ENCODE measurements around the gene RNLS. TPM values are rescaled to one million over a fixed set of nuclear protein-coding genes. Genes with fewer than 3 reads are reported as not detected.
A peak's percentile ranks its signal among the peaks of the same experiment; 100 is the strongest.

RNLS gene
- total and polyA plus RNA-seq, 2 of the 4 experiments (the other 2 are of a cell fraction), result 4.5 to 7.0 TPM

DNA sequence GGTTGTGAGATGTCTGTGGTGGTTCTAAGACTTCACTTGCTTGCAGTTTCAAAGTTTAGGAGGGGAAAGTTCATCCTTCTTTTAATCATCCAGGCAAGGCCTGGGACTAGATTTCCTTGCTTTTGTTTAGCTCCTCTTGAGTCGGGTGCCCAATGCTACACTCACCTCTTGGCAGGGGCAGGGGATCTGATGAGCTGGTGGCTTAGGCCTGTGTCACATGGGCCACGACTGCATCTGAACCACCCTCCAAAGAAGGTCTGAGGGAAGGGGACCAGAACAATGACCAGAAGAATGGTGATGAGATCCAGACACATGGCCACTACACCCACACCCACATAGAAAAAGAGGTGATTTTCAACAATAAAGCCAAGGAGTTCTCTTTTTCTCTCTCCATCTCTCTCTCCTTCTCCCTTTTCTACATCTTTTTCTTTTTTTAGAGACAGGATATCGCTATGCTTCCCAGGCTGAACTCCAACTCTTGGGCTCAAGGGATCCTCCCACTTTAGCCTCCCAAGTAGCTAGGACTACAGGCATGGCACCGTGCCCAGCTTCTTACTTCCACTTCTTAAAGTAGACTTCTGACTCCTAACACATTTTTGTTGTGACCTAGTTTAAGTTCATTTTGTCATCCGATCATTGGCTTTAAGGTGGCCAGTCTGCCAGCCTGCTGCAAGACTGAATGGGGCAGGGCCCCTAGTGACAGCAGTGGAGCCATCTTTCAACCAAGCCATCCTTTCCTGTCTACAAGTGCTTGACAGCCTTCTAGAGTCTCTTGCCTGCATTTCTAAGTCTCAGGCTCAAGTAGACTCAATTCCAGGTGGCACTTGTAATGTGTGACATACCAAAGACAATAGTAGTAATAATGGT, 350.9 kb downstream of the RNLS start:
- no peak overlapping the region for H2BK20ac ChIP-seq (ENCODE audit: low read depth, low read length)
- no TSS peak for BruUV-seq (replicated peaks)
- intact Hi-C loops (cut with micrococcal nuclease), result no loop called here
- peaks cover 3% of the 10 kb centered on the region; the same call in 1 of the 2 replicates for H3K4me1 ChIP-seq (ENCODE audit: control insufficient read depth, insufficient read depth, low read length)
- H2BK15ac ChIP-seq (ENCODE audit: low read depth, low read length), result 0 out of 3 replicates have a peak overlapping the region, but pooled peaks have one; percentile 33
- H3K18ac ChIP-seq (ENCODE audit: low read depth, low read length), result no peak overlapping the region
- CTCF ChIA-PET, result no interaction called here
- no peak overlapping the region for H2AK5ac ChIP-seq (ENCODE audit: low read depth, low read length)
- WGBS, 2 experiments (ENCODE audit: extremely low coverage in 2 of 2, insufficient read length in 1 of 2), result no CpG with 5 or more reads among the region's 5 CpGs
- no peak overlapping the region for H3K4ac ChIP-seq (ENCODE audit: low read depth, low read length)
- in situ Hi-C loops (cut with MboI; ENCODE audit: low sequenced_read_pairs), result no loop called here
- no peak overlapping the region for H4K91ac ChIP-seq (ENCODE audit: insufficient read depth, low read depth, low read length)
- H4K8ac ChIP-seq (ENCODE audit: low read depth in 2 of 2, low read length in 2 of 2), result no peak overlapping the region
- H3K56ac ChIP-seq (ENCODE audit: extremely low read depth, insufficient read depth, low read length), result no peak overlapping the region
- H3K9ac ChIP-seq (ENCODE audit: low read depth, low read length), result no peak overlapping the region
- DNase-seq (no peak), ATAC-seq (ENCODE audit: low read depth) (no peak)
- dilution Hi-C loops (cut with HindIII; ENCODE audit: low sequenced_read_pairs, unreplicated experiment), result no loop called here
- H2AK9ac ChIP-seq (replicated peaks; ENCODE audit: low read depth, low read length, poor library complexity), result no peak overlapping the region
- H2BK5ac ChIP-seq (ENCODE audit: low read depth, low read length, poor library complexity, severe bottlenecking), result no peak overlapping the region
- H3K36me3 ChIP-seq (ENCODE audit: control insufficient read depth, insufficient read depth, low read length), result no peaks in the 10 kb centered on the region
- POLR2A ChIA-PET (ENCODE audit: unreplicated experiment), result no interaction called here
- no peaks in the 10 kb centered on the region for H4K20me1 ChIP-seq (ENCODE audit: insufficient read depth, low read length)
- H3K9me3 ChIP-seq (ENCODE audit: control insufficient read depth, insufficient read depth, low read length), result no peaks in the 10 kb centered on the region
- no peak overlapping the region for H3K4me3 ChIP-seq (ENCODE audit: insufficient read depth, low read depth, low read length)
- H3K23ac ChIP-seq (ENCODE audit: low read depth, low read length), result no peak overlapping the region
- no peaks in the 10 kb centered on the region for H3K27me3 ChIP-seq (ENCODE audit: control insufficient read depth, insufficient read depth, low read length)
- no peaks in the 10 kb centered on the region for H3K79me1 ChIP-seq (ENCODE audit: low read depth in 1 of 2, low read length in 2 of 2)
- no peak overlapping the region for H3K4me2 ChIP-seq (ENCODE audit: low read depth, low read length)
- no peak overlapping the region for H2AFZ ChIP-seq (replicated peaks; ENCODE audit: low read length, poor library complexity)
- no peak overlapping the region for H4K5ac ChIP-seq (ENCODE audit: low read depth, low read length)
- H3K9me1 ChIP-seq (ENCODE audit: insufficient read depth, low read length), result 0 out of 2 replicates have a peak, but pooled peaks cover 1% of the 10 kb centered on the region
- H3K27ac ChIP-seq (ENCODE audit: insufficient read depth, low read length), result no peak overlapping the region
- H2BK120ac ChIP-seq (ENCODE audit: low read depth, low read length), result no peak overlapping the region
- H3K14ac ChIP-seq (replicated peaks; ENCODE audit: low read depth, low read length), result 0 out of 2 replicates have a peak overlapping the region, but pooled peaks have one; percentile 18
- no peak for TF ChIP-seq BHLHE40 (IDR thresholded peaks at IDR 0.05; ENCODE audit: low read depth, low read length)
- TF ChIP-seq, protein P1, sequence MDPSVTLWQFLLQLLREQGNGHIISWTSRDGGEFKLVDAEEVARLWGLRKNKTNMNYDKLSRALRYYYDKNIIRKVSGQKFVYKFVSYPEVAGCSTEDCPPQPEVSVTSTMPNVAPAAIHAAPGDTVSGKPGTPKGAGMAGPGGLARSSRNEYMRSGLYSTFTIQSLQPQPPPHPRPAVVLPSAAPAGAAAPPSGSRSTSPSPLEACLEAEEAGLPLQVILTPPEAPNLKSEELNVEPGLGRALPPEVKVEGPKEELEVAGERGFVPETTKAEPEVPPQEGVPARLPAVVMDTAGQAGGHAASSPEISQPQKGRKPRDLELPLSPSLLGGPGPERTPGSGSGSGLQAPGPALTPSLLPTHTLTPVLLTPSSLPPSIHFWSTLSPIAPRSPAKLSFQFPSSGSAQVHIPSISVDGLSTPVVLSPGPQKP (IDR thresholded peaks at IDR 0.05; ENCODE audit: borderline replicate concordance, low read depth, low read length), result no peak
- no peak for TF ChIP-seq MAFK (IDR thresholded peaks at IDR 0.05; ENCODE audit: low read depth, low read length)
- TF ChIP-seq FOS (IDR thresholded peaks at IDR 0.05; ENCODE audit: low read depth, low read length), result no peak
- TF ChIP-seq, protein P2, sequence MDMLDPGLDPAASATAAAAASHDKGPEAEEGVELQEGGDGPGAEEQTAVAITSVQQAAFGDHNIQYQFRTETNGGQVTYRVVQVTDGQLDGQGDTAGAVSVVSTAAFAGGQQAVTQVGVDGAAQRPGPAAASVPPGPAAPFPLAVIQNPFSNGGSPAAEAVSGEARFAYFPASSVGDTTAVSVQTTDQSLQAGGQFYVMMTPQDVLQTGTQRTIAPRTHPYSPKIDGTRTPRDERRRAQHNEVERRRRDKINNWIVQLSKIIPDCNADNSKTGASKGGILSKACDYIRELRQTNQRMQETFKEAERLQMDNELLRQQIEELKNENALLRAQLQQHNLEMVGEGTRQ (IDR thresholded peaks at IDR 0.05; ENCODE audit: low read depth, low read length), result no peak
- no peak for TF ChIP-seq NFE2L2 (IDR thresholded peaks at IDR 0.05; ENCODE audit: low read depth, low read length)
- TF ChIP-seq, protein P3, sequence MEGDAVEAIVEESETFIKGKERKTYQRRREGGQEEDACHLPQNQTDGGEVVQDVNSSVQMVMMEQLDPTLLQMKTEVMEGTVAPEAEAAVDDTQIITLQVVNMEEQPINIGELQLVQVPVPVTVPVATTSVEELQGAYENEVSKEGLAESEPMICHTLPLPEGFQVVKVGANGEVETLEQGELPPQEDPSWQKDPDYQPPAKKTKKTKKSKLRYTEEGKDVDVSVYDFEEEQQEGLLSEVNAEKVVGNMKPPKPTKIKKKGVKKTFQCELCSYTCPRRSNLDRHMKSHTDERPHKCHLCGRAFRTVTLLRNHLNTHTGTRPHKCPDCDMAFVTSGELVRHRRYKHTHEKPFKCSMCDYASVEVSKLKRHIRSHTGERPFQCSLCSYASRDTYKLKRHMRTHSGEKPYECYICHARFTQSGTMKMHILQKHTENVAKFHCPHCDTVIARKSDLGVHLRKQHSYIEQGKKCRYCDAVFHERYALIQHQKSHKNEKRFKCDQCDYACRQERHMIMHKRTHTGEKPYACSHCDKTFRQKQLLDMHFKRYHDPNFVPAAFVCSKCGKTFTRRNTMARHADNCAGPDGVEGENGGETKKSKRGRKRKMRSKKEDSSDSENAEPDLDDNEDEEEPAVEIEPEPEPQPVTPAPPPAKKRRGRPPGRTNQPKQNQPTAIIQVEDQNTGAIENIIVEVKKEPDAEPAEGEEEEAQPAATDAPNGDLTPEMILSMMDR (conservative IDR thresholded peaks at IDR 0.05; ENCODE audit: low read depth, low read length), result no peak
- no peak for TF ChIP-seq RFX5 (IDR thresholded peaks at IDR 0.05; ENCODE audit: low read depth, low read length)
- TF ChIP-seq RCOR1 (IDR thresholded peaks at IDR 0.05; ENCODE audit: insufficient replicate concordance, low read length), result no peak
- no peak for TF ChIP-seq POLR2A (IDR thresholded peaks at IDR 0.05; ENCODE audit: low read depth, low read length)
- no peak for TF ChIP-seq CHD1 (IDR thresholded peaks at IDR 0.05; ENCODE audit: low read depth, low read length)
- TF ChIP-seq SMC3 (IDR thresholded peaks at IDR 0.05; ENCODE audit: low read depth, low read length), result no peak
- no peak for TF ChIP-seq RAD21 (IDR thresholded peaks at IDR 0.05; ENCODE audit: low read length)
- no peak for TF ChIP-seq CEBPB (IDR thresholded peaks at IDR 0.05; ENCODE audit: low read depth, low read length)
- TF ChIP-seq MXI1 (IDR thresholded peaks at IDR 0.05; ENCODE audit: borderline replicate concordance, low read depth, low read length), result no peak

Data from IMR-90 (cell line).